Activated naive CD8-positive, alpha-beta T cell treated with anti-CD3 and anti-CD28 coated beads, Interleukin-2, amount 50 U/mL, for 24 hours (primary cell): Measurements from ENCODE around the gene PURA.

Experiments used
- ATAC-seq: fragments of 150-1000 bp; cut with Tn5 transposase; one replicate; pipeline ENCODE4 v1.10.0; 2021
- DNase-seq: peaks from one replicate; pipeline ENCODE4 v3.0.0; 2021
- H3K27ac Mint-ChIP-seq: one replicate; pipeline ENCODE4 v1.8.0; 2021; ENCODE audit warnings: mild to moderate bottlenecking, mixed read lengths
- H3K27me3 Mint-ChIP-seq: one replicate; pipeline ENCODE4 v1.8.0; 2021; ENCODE audit warnings: mixed read lengths
- H3K36me3 Mint-ChIP-seq: one replicate; pipeline ENCODE4 v1.8.0; 2021; ENCODE audit warnings: low read depth, mixed read lengths
- H3K4me1 Mint-ChIP-seq: one replicate; pipeline ENCODE4 v1.8.0; 2021; ENCODE audit warnings: mixed read lengths
- H3K4me3 Mint-ChIP-seq: one replicate; pipeline ENCODE4 v1.8.0; 2021; ENCODE audit warnings: mild to moderate bottlenecking, moderate library complexity, mixed read lengths
- H3K9me3 Mint-ChIP-seq: one replicate; pipeline ENCODE4 v1.8.0; 2021; ENCODE audit warnings: mixed read lengths

Gene PURA

GRCh38 chr5:140174465-140175366, 60.8 kb downstream of the PURA start, which contains the start of gene CYSTM1:
Gene CYSTM1, plus strand, starts transcription at chr5:140175188. Its CDS starts 19,278 bp downstream, at chr5:140194466.
- DNase-seq: peak; percentile 96
- H3K9me3 Mint-ChIP-seq: no peaks in the 10 kb centered on the region
- H3K4me1 Mint-ChIP-seq: peaks cover 15% of the 10 kb centered on the region
- no peaks in the 10 kb centered on the region for H3K36me3 Mint-ChIP-seq
- ATAC-seq: peak; percentile 94
- H3K27ac Mint-ChIP-seq: peak within 1 kb of the TSS; percentile 86
- no peaks in the 10 kb centered on the region for H3K27me3 Mint-ChIP-seq
- peak within 1 kb of the TSS; percentile 95 for H3K4me3 Mint-ChIP-seq
